ENCODE data around the gene RORC.
A peak's percentile ranks its signal among the peaks of the same experiment; 100 is the strongest.
"Not testable (repeated sequence)": the region's sequence is repeated elsewhere in the genome, so short reads cannot be mapped to it uniquely, and the experiment has no call there.

Gene RORC

DNA sequence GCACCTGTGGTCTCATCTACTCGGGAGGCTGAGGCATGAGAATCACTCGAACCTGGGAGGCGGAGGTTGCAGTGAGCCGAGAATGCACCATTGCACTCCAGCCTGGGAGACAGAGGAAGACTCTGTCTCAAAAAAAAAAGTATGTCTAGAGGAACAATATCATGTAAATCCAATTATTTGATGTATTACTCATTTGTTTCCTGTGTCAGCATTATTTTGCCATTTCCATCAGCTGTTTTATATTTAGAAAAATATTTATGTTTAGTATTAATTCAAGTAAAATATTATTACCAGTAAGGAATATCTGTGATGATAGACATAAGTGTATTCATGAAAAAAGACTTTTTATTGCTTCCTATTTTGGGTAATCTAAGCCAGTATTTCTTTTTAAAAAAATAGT lies 54.3 kb downstream of the RORC start:
- Histone ChIP-seq H3K9me3 (ENCODE audit: control insufficient read depth, low read depth, low read length) (no peaks in the 10 kb centered on the region), H3K36me3 (ENCODE audit: control insufficient read depth, low read depth, low read length) (peaks cover 44% of the 10 kb centered on the region), H3K4me3 (ENCODE audit: low read length) (no peak overlapping the region), H3K27me3 (ENCODE audit: control insufficient read depth, insufficient read depth, low read length) (no peaks in the 10 kb centered on the region), H3K9ac (ENCODE audit: low read length) (no peak overlapping the region), H3K27ac (ENCODE audit: low read length) (no peak overlapping the region), H3K4me1 (ENCODE audit: control insufficient read depth, low read depth, low read length) (no peaks in the 10 kb centered on the region)

DNA sequence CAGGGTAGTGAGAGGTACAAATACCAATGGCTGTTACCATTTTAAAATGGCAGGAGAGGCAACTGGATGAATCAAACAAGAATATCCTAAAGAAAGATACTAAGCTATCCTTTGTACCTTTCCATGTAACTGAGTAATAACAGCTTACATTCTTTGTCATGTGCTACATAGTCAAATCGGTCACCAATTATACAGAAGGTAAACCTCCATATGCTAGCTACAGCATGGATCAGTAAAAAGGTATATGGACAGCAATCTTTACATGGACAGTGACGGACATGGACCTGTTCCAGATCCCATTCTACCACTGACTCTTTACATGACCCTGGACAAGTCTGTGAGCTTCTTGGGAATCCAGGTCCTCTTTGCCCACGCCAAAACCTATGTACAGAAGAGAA lies 54.9 kb downstream of the RORC start:
- Histone ChIP-seq H3K9me3 (ENCODE audit: control insufficient read depth, low read depth, low read length) (no peaks in the 10 kb centered on the region), H3K9ac (ENCODE audit: low read length) (no peak overlapping the region), H3K27ac (ENCODE audit: low read length) (no peak overlapping the region), H3K4me1 (ENCODE audit: control insufficient read depth, low read depth, low read length) (no peaks in the 10 kb centered on the region), H3K36me3 (ENCODE audit: control insufficient read depth, low read depth, low read length) (peaks cover 44% of the 10 kb centered on the region), H3K27me3 (ENCODE audit: control insufficient read depth, insufficient read depth, low read length) (no peaks in the 10 kb centered on the region), H3K4me3 (ENCODE audit: low read length) (no peak overlapping the region)

DNA sequence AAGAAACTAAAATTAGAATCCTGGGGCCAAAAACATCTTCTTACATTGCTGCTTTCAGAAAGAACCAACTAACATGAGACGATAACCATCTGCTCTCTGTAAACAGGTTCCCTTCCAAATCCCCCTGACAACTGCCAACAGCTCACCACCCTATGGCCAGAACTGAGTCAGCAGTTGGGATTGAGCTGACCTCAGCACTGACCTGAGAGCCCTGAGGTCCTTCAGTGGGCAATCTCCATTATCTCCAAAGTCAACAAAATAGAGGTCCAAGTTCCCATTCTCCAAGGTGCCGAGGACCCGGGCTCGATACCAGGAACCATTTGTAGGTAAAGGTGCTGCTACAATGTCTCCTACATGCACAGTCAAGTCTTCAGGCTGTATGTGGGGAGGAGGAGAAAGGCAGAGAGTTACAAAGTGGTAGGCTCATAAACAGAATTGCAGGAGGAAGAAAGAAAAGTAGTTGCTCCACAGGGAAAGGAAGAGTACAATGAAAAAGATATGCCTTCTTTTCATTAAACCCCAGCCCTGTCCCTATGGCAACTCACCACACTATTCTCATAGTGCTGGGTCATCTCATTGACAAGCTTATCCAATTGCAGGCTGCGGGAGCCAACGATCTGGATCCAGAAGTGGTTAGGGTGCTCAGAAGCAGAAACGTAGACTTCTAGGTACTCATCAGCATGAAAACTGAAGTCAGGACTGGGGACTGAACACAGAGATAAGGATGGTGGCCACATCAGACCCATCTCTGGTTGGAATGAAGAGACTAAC lies 55.5 kb downstream of the RORC start:
- Histone ChIP-seq H3K4me3 (ENCODE audit: low read length) (no peak overlapping the region), H3K36me3 (ENCODE audit: control insufficient read depth, low read depth, low read length) (peaks cover 44% of the 10 kb centered on the region)

DNA sequence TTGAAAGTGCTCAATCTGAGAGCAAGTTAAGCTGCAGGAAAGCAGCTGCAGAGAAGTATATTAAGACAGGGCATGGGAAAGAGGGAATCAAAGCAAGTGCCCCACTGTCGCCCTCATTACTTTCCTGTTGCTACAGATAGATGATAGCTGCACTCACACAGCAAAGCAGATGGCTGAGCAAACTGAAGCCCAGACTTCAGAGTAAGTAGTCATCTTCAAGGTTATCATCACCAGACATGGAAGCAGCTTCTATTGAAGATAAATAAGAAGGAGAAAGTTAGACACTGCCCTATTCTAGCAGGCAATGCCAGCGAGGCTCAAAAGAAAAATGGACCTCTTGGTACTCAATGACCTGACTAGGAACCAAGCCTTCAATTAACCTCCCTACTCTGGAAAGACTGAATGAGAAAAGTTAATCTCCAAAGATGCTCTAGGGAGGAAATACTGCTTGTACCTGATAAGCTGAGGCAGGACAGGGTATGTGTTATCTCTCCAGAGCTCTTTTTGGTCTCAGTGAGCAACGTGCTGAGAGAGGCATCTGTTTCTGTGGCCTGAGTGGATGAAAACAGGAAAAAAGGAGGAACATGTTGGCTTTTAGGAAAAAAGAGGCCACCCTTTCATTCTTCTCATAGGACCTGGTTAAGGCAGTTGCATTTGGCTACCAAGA lies 57.2 kb downstream of the RORC start:
- no peak overlapping the region for H3K4me3 ChIP-seq (ENCODE audit: low read length)
- no peak overlapping the region for H3K9ac ChIP-seq (ENCODE audit: low read length)
- H3K27ac ChIP-seq (ENCODE audit: low read length): no peak overlapping the region
- no peaks in the 10 kb centered on the region for H3K27me3 ChIP-seq (ENCODE audit: control insufficient read depth, insufficient read depth, low read length)
- H3K36me3 ChIP-seq (ENCODE audit: control insufficient read depth, low read depth, low read length): peaks cover 40% of the 10 kb centered on the region
- H3K9me3 ChIP-seq (ENCODE audit: control insufficient read depth, low read depth, low read length): no peaks in the 10 kb centered on the region
- H3K4me1 ChIP-seq (ENCODE audit: control insufficient read depth, low read depth, low read length): no peaks in the 10 kb centered on the region

More for the DNA sequence above, 55.5 kb downstream of the RORC start:
- H3K9ac ChIP-seq (ENCODE audit: low read length): no peak overlapping the region
- H3K4me1 ChIP-seq (ENCODE audit: control insufficient read depth, low read depth, low read length): no peaks in the 10 kb centered on the region
- no peaks in the 10 kb centered on the region for H3K27me3 ChIP-seq (ENCODE audit: control insufficient read depth, insufficient read depth, low read length)
- no peaks in the 10 kb centered on the region for H3K9me3 ChIP-seq (ENCODE audit: control insufficient read depth, low read depth, low read length)
- H3K27ac ChIP-seq (ENCODE audit: low read length): no peak overlapping the region

DNA sequence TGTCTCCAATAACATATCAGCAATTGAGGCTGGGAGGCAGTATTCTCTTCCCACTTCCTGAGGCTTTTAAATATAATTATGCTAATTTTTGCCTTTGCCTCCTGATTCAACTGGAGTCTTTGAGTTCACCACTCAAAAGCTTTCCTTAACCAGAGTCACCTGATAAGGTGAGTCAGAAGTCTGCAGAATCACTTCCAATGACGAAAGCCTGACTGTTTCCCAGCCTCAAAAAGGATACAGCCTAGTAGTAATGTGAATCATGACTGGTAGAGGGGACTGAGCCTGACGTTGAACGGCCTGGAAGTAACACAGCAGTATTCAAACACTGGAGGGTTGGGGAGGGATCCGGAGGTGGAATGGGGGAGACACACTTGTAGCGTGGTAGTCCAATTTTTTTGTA lies 57.9 kb downstream of the RORC start:
- H3K27me3 ChIP-seq (ENCODE audit: control insufficient read depth, insufficient read depth, low read length): no peaks in the 10 kb centered on the region
- no peak overlapping the region for H3K9ac ChIP-seq (ENCODE audit: low read length)
- no peaks in the 10 kb centered on the region for H3K9me3 ChIP-seq (ENCODE audit: control insufficient read depth, low read depth, low read length)
- no peak overlapping the region for H3K4me3 ChIP-seq (ENCODE audit: low read length)
- peaks cover 35% of the 10 kb centered on the region for H3K36me3 ChIP-seq (ENCODE audit: control insufficient read depth, low read depth, low read length)
- H3K27ac ChIP-seq (ENCODE audit: low read length): no peak overlapping the region
- no peaks in the 10 kb centered on the region for H3K4me1 ChIP-seq (ENCODE audit: control insufficient read depth, low read depth, low read length)

DNA sequence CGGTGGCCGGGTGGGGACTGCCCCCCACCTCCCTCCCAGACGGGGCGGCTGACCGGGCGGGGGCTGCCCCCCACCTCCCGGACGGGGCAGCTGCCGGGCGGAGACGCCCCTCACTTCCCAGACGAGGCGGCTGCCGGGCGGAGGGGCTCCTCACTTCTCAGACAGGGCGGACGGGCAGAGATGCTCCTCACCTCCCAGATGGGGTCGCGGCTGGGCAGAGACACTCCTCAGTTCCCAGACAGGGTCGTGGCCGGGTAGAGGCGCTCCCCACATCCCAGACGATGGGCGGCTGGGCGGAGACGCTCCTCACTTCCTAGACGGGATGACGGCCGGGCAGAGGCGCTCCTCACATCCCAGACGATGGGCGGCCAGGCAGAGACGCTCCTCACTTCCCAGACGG lies 62.3 kb downstream of the RORC start:
- H3K9ac ChIP-seq (ENCODE audit: low read length); H3K4me3 ChIP-seq (ENCODE audit: low read length); H3K4me1 ChIP-seq (ENCODE audit: control insufficient read depth, low read depth, low read length); H3K36me3 ChIP-seq (ENCODE audit: control insufficient read depth, low read depth, low read length); H3K9me3 ChIP-seq (ENCODE audit: control insufficient read depth, low read depth, low read length); H3K27ac ChIP-seq (ENCODE audit: low read length); H3K27me3 ChIP-seq (ENCODE audit: control insufficient read depth, insufficient read depth, low read length): not testable (repeated sequence)

DNA sequence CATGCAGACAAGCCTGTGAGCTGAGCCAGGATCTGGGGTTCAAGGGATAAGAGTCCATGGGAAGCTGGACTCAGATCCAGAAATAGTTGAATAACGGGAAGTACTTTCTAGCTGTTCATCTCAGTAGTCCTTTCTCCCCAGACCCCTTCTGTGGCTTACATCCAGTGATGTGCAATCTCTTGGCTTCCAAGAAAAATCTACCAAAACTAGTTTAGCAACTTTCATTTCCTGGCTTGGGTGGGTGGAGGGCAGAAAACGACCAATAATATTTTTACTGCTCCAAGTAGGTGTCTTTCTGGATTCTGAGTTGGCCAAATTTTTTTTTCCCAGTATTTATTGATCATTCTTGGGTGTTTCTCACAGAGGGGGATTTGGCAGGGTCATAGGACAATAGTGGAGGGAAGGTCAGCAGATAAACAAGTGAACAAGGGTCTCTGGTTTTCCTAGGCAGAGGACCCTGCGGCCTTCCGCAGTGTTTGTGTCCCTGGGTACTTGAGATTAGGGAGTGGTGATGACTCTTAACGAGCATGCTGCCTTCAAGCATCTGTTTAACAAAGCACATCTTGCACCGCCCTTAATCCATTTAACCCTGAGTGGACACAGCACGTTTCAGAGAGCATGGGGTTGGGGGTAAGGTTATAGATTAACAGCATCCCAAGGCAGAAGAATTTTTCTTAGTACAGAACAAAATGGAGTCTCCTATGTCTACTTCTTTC lies 63.1 kb downstream of the RORC start:
- H3K4me3 ChIP-seq (ENCODE audit: low read length); H3K36me3 ChIP-seq (ENCODE audit: control insufficient read depth, low read depth, low read length); H3K9ac ChIP-seq (ENCODE audit: low read length); H3K27ac ChIP-seq (ENCODE audit: low read length); H3K27me3 ChIP-seq (ENCODE audit: control insufficient read depth, insufficient read depth, low read length); H3K4me1 ChIP-seq (ENCODE audit: control insufficient read depth, low read depth, low read length); H3K9me3 ChIP-seq (ENCODE audit: control insufficient read depth, low read depth, low read length): not testable (repeated sequence)

DNA sequence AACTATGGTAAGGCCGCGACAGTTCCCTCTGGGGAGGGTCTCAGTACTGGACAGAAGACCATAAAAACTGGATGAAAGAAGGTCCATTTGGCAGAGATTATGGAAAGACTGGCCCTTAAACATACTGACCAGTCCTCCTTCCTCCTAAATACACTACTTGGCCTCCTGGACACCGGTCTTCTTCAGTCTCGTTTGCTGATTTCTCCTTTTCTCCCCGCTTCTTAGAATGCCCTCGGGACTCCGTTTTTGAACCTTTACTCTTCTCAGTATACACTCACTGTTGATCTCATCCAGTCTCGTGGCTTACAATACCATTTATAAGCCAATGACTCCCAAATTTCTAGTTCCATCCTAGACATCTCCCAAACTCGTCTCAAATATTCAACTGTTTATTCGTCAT lies 67.6 kb downstream of the RORC start:
- Histone ChIP-seq H3K27me3 (ENCODE audit: control insufficient read depth, insufficient read depth, low read length) (no peaks in the 10 kb centered on the region), H3K9me3 (ENCODE audit: control insufficient read depth, low read depth, low read length) (no peaks in the 10 kb centered on the region), H3K36me3 (ENCODE audit: control insufficient read depth, low read depth, low read length) (peaks cover 28% of the 10 kb centered on the region), H3K4me1 (ENCODE audit: control insufficient read depth, low read depth, low read length) (peaks cover 9% of the 10 kb centered on the region), H3K9ac (ENCODE audit: low read length) (peak overlapping the region; percentile 82), H3K27ac (ENCODE audit: low read length) (peak overlapping the region; percentile 75), H3K4me3 (ENCODE audit: low read length) (peak overlapping the region; percentile 87)

DNA sequence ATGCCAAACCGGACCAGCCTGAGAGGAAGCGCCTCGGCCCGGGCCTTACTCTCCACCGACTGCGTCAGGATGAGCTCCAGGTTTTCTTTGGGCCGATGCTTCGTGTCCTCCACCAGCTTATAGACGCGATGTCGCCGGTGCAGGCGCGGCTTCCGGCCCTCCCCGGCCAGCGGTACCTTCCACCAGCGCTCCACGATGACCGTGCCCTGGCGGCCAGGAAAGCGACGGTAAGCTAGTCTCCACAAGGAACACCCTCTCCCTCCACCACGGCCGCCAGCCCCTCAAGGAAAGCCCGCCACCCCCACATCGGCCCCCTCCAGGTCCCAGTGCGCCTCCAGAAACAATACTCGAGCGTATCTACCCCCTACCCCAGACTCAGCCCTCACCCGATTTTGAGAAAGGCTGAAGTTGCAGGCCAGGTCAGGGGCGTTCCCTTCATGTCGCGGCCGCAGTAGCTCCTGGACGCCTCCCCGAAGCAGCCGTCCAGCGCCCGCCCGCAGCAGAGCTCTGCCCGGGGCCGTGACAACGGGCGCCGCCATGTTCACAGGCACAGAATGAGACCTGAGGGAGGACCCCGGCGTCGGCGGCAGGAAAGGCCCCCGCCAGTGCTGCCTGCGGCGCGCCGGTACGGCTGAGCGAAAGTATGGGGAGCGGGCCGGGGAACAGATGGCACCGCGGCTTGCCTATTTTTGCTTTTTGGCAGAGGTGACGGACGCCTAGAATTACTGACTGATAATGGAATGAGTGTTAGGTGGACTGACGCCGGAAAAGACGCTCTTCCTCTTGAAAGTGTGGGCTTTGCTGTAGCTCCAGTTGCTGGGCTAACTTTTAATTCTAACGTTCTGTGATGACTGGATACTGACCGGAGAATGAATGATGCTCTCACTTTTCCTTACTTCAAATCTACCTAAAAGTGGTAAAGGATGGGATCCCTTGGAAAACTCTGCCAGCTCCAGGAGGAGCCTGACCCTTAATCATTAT lies 68.4 kb downstream of the RORC start, which contains the start of gene MRPL9:
TSS of gene MRPL9 (minus strand) at position 556 of the 981 bp plus-strand sequence. CDS start at position 539, 17 bp downstream.
- Histone ChIP-seq H3K27ac (ENCODE audit: low read length) (peak within 1 kb of the TSS; percentile 75), H3K9me3 (ENCODE audit: control insufficient read depth, low read depth, low read length) (no peaks in the 10 kb centered on the region), H3K27me3 (ENCODE audit: control insufficient read depth, insufficient read depth, low read length) (no peaks in the 10 kb centered on the region), H3K4me1 (ENCODE audit: control insufficient read depth, low read depth, low read length) (peaks cover 9% of the 10 kb centered on the region), H3K4me3 (ENCODE audit: low read length) (peak within 1 kb of the TSS; percentile 87), H3K9ac (ENCODE audit: low read length) (peak within 1 kb of the TSS; percentile 82), H3K36me3 (ENCODE audit: control insufficient read depth, low read depth, low read length) (peaks cover 34% of the 10 kb centered on the region)

DNA sequence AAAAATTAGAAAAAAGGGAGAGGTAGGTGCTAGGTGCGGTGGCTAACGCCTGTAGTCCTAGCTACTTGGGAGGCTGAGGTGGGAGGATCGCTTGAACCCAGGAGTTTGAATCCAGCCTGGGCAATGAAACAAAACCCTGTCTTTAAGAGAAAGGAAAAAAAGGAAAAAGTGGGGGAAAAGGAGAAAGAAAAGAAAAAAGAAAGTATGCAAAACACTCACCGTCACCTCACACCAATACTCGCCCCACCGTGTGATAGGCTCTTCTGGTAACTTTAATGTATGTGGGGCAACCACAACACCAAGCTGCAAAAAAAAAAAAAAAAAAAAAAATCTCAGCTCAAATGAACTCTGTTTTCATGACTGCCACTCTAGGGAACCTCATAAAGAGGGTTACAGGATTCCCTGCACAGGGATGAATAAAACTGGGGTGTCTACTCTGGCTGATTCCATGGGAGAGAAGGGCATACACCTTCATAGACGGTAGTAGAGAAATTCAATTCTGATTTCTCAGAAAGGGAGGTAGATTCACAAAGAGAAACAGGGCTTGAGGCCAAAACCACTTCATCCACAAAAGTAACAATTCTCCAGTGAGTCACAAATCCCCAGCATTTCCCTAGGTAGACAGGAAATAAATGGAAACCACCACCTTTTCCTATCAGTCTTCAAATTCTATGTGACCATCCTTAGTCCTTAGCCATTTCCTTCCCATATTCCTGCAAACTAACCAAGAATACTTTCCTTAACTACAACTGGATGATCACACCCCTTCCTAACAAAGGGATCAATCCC lies 70.8 kb downstream of the RORC start:
- Histone ChIP-seq H3K9ac (ENCODE audit: low read length) (no peak overlapping the region), H3K9me3 (ENCODE audit: control insufficient read depth, low read depth, low read length) (no peaks in the 10 kb centered on the region), H3K4me1 (ENCODE audit: control insufficient read depth, low read depth, low read length) (peaks cover 9% of the 10 kb centered on the region), H3K27ac (ENCODE audit: low read length) (no peak overlapping the region), H3K4me3 (ENCODE audit: low read length) (no peak overlapping the region), H3K27me3 (ENCODE audit: control insufficient read depth, insufficient read depth, low read length) (no peaks in the 10 kb centered on the region), H3K36me3 (ENCODE audit: control insufficient read depth, low read depth, low read length) (peaks cover 36% of the 10 kb centered on the region)

Measured in iPS-18a (cell line).